GM21717 (cell line): ENCODE results near the gene LHX5.

Experiments used
- ATAC-seq: cut with Tn5 transposase; IDR thresholded peaks from one replicate; pipeline ENCODE4 v1.9.1; 2021; ENCODE audit warnings: mild to moderate bottlenecking, moderate library complexity; ENCODE audit not compliant: unreplicated experiment

Gene LHX5

GRCh38 chr12:113418213-113418879 is 53.3 kb downstream of the LHX5 start:
- ATAC-seq: no peak

- no peak for ATAC-seq
These were observed 55.4 kb downstream of the LHX5 start for GRCh38 chr12:113416091-113416754.

GRCh38 chr12:113414519-113415038 is 57.1 kb downstream of the LHX5 start:
- ATAC-seq: no peak

GRCh38 chr12:113413488-113413939 is 58.2 kb downstream of the LHX5 start:
- ATAC-seq: no peak
